Lower leg skin (tissue), 4 donors: Measurements from ENCODE around the gene VTI1A. TPM values are rescaled to one million over a fixed set of nuclear protein-coding genes. Genes with fewer than 3 reads are reported as not detected.

ENCODE experiments used
- DNase-seq, 2 donors: peaks; one replicate each; pipeline ENCODE4 v3.0.0-alpha.2; 2019; ENCODE audit warnings: low spot score in 2 of 2
- H3K4me3 ChIP-seq: fragments of 200-600 bp; sonication (generic); 2 replicates; pipeline ENCODE4 v1.5.1; 2017; ENCODE audit warnings: mild to moderate bottlenecking, low read depth; ENCODE audit not compliant: poor library complexity, severe bottlenecking
- CTCF ChIP-seq, 3 donors: fragments of 450-650 bp; IDR thresholded peaks; one replicate each; pipeline ENCODE4 v1.5.1; 2016; ENCODE audit warnings: antibody characterized with exemption in 3 of 3, mild to moderate bottlenecking in 3 of 3, moderate library complexity in 2 of 3
- POLR2A ChIP-seq, 2 donors: fragments of 450-650 bp; IDR thresholded peaks; one replicate each; pipeline ENCODE4 v1.6.1; 2016 to 2017; ENCODE audit warnings: antibody characterized with exemption in 2 of 2, mild to moderate bottlenecking in 1 of 2, moderate library complexity in 1 of 2
- WGBS, 2 donors: methylation state at CpG; one replicate each; pipeline ENCODE4 v1.1.5; 2018; 5-methylcytosine and 5-hydroxymethylcytosine counted together
- intact Hi-C: fragments of 100-400 bp; cut with DNase I; formaldehyde crosslinking; loops from one replicate; pipeline ENCODE4 v1.15.0; 2023; ENCODE audit warnings: low total_unique reads
- total RNA-seq, 4 donors: library from RNA; depleted of rRNA; stranded (reverse); fragments of >200 nt; gene quantifications; one replicate each; pipeline ENCODE4 v1.1.0, GENCODE V29; 2016

The VTI1A gene
- total RNA-seq, 4 donors from 2014 or later = 30.8 to 85.7 (median 35.6) TPM

DNA sequence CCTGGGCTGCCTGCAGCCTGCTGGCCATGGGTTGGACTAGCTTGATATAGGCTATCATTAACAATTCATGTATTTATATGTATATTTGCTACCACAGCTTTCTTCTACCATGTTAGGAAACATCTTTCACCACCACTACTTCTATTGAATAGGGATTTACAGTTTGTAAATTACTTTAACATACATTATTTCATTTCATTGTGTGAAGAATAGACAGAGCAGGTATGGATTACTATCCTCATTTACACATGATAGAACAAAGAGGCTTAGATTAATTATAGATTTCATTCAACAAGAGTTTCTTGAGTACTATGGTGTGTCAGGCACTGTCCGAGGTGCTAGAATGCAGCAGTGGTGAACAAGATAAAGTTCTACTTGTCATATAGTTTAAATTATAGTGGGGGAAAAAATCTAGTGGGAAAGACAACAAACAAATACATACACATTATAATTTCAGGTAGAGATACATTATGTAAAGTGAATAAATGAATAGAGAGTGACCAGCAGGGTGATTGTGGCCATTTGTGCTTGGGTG lies 20.6 kb downstream of the VTI1A start:
- 91 to 92% methylated on average over 1 of the region's 1 CpG for WGBS, 2 donors
- DNase-seq = no peak

GRCh38 chr10:112471878-112472487 lies 25.0 kb downstream of the VTI1A start:
- H3K4me3 ChIP-seq = no peak overlapping the region
- DNase-seq = no peak
- TF ChIP-seq POLR2A (IDR thresholded peaks at IDR 0.05) = no peak
- TF ChIP-seq CTCF (IDR thresholded peaks at IDR 0.05) = peak in 1 of 3 donors; percentile 17
- intact Hi-C loops = no loop called here
- 20 to 22% methylated on average over 4 of the region's 4 CpGs for WGBS, 2 donors

More for the DNA sequence above, 20.6 kb downstream of the VTI1A start:
- intact Hi-C loops = no loop called here
- no peak overlapping the region for H3K4me3 ChIP-seq
- no peak for TF ChIP-seq CTCF (IDR thresholded peaks at IDR 0.05)
- TF ChIP-seq POLR2A (IDR thresholded peaks at IDR 0.05) = no peak

- no peak overlapping the region for H3K4me3 ChIP-seq
- no peak for DNase-seq
- 69 to 72% methylated on average over 3 of the region's 3 CpGs for WGBS, 2 donors
- TF ChIP-seq CTCF (IDR thresholded peaks at IDR 0.05) (no peak), POLR2A (IDR thresholded peaks at IDR 0.05) (no peak)
- intact Hi-C loops = no loop called here
Measured at GRCh38 chr10:112475575-112476218, 28.7 kb downstream of the VTI1A start.

- no peak for DNase-seq
- WGBS, 2 donors = 76 to 82% methylated on average over 3 of the region's 3 CpGs
- intact Hi-C loops = no loop called here
Measured at GRCh38 chr10:112481602-112482001, 34.6 kb downstream of the VTI1A start.

DNA sequence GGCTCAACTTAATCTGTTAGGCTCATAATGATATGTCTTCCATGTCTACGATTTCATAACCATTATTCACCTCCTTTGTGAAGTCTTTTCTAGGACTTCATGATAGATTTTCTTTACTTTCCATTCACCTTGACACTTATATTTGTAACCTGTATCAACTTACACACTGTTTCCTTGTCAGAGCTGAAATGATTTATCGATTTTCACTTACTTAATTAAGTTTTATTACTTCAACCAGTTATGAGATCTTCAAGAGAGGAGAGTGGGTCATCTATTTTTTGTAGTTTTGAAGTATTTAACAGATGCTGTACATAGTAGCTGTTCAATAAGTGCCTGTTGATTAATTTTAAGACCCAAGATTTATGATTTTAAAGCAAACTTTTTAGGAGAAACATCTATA lies 37.4 kb downstream of the VTI1A start:
- no peak for TF ChIP-seq POLR2A (IDR thresholded peaks at IDR 0.05)
- TF ChIP-seq CTCF (IDR thresholded peaks at IDR 0.05) = no peak
- no peak for DNase-seq
- WGBS, 2 donors = 92 to 94% methylated on average over 2 of the region's 2 CpGs
- no peak overlapping the region for H3K4me3 ChIP-seq
- intact Hi-C loops = no loop called here

More at GRCh38 chr10:112481602-112482001, 34.6 kb downstream of the VTI1A start:
- TF ChIP-seq POLR2A (IDR thresholded peaks at IDR 0.05) = no peak
- TF ChIP-seq CTCF (IDR thresholded peaks at IDR 0.05) = no peak
- H3K4me3 ChIP-seq = no peak overlapping the region
